ENCODE results near the gene KIAA1671.

Gene KIAA1671

GRCh38 chr22:25018009-25018408 is 65.5 kb downstream of the KIAA1671 start:
- no peak for DNase-seq

- no peak for DNase-seq
Measured at GRCh38 chr22:25019427-25020184, 67.1 kb downstream of the KIAA1671 start.

- no peak for DNase-seq
Measured at GRCh38 chr22:25021409-25021808, 68.9 kb downstream of the KIAA1671 start.

DNA sequence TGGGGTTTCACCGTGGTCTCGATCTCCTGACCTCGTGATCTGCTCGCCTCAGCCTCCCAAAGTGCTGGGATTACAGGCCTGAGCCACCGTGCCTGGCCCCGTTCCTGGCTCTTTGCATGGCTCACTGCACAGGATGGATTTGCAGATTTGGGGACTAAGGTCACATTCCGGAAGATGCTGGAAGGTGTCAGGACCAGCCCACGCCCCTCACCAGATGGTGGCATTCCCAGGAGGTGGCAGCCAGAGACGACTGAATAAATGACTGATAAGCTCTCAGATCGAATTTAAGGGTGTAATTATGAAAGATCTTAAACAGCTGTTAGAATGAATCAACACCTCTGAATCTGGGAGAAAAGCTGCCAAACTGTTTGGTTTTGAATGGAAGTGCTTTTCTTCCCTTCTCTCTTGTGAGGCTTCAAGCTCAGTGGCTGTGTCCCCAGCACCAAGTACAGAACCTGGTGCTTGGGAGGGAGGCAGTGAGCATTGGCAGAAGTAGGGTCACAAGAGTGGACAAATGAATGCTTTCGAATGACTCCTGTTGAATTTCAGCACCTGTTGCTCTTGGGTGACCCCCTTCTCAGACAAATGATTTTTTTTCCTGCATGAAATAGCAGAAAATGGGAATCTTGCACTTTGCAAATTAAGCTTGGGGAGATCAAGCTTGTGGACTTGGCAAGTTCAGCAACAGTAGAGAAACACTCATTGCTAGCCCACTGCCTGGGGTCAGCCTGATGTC is 69.6 kb downstream of the KIAA1671 start:
- no peak for DNase-seq

DNA sequence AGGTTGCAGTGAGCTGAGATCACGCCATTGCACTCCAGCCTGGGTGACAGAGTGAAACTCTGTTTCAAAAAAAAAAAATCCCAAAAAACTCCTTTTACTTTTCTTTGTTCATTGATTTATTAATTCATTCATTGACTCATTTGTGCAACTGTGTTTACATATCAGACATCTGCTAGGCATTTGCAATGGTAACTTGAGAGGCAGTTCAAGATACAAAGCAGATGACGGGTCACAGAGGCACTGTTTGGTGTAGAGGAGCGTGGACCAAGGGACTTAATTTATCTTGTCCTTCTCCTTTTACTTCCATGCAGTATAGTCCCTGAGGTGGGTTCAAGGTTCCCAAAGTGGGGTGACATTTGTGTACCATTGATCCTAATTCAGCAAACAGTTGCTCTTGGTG is 71.4 kb downstream of the KIAA1671 start:
- no peak for DNase-seq

DNA sequence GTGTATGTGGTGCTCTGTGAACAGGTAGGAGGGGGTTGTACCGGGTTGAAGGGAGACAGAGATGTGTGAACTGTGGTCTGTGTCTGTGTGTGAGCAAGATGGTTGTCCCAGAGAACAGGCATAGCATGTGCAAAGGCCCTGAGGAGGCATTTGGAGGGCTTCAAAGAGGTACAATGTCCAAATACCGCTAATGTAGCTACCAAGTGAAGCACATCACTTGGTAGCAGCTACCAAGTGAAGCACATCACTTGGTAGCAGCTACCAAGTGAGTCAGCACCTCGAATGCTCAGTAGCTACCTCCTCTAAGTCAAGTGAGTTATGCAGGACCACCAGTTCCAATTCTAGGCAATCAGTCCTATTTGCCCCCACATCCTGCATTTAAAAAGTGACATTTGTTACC is 72.4 kb downstream of the KIAA1671 start:
- DNase-seq: no peak

GRCh38 chr22:25025491-25026400 is 73.2 kb downstream of the KIAA1671 start:
- DNase-seq: peak; percentile 12

DNA sequence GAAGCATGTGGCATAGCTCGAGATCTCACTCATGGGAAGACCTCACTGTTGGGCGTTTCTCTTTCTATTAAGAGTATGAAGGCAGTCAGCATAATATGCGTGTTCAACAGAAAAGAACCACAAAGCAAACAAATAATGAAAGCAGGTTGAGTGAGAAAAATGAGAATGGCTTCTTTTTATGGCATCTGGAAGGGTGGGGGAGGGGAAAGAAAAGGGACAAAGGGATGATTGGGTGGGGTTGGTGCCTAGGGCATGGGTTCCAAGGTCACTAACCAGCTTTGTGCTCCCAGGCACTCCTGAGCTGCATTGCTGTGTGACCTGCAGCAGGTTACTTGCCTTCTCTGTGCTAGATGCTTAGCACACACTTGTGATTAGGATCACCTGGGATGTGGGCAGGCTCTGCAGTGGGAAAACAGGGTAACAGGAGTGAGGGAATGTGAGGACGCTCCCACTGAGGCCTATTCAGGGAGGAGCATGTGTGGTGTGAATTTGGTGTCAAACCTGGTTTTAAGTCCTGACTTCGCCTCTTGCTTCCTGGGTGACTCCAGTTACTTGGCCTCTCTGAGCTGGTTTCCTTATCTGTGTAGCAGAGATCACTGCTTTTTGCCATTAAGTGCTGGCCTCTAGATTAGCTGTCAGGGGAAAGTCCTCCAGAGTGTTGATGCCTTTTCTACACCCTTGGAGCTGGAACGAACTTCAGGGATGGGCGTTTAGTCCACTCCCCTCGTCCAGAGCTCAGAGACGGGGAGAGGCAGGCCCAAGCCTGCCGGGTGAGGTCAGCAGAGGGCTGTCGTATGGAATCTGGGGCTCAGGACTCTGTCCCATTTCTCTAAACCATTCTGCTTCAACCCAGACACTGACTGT is 74.8 kb downstream of the KIAA1671 start:
- no peak for DNase-seq

- DNase-seq: peak; percentile 29
Measured at GRCh38 chr22:25027959-25028840, 75.7 kb downstream of the KIAA1671 start.

DNA sequence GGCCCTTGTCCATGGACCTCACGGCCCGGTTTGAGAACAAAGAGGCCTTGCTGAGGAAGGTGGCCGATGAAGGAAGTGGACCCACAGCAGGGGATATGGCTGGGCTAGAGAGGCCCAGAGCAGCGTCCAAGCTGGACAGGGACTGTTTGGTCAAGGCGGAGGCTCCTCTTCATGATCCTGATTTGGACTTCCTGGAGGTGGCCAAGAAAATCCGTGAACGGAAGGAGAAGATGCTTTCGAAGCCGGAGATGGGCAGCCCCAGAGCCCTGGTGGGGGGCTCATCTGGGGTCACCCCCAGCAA is 76.3 kb downstream of the KIAA1671 start:
- DNase-seq: no peak

GRCh38 chr22:25029181-25029580 is 76.7 kb downstream of the KIAA1671 start:
- DNase-seq: no peak

- DNase-seq: no peak
Measured at GRCh38 chr22:25030636-25031035, 78.1 kb downstream of the KIAA1671 start.

DNA sequence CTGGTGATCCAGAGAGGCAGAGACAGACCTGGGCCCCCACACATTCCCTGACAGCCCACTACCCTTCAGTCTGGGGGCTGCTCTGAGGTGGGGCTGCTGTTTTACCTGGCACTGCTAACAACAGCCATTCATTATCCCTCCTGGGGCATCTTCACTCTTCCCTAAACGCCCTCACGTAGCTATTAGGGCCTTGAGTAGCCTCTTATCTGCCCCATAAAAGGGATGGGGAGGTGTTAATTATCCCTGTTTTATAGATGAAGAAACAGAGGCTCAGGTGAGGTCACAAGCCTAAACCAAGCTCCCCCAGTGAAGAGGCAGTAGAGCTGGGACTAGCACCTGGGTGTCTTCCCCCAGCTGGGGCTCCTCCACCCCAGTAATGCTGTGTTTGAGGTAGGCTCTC is 79.5 kb downstream of the KIAA1671 start:
- DNase-seq: no peak

DNA sequence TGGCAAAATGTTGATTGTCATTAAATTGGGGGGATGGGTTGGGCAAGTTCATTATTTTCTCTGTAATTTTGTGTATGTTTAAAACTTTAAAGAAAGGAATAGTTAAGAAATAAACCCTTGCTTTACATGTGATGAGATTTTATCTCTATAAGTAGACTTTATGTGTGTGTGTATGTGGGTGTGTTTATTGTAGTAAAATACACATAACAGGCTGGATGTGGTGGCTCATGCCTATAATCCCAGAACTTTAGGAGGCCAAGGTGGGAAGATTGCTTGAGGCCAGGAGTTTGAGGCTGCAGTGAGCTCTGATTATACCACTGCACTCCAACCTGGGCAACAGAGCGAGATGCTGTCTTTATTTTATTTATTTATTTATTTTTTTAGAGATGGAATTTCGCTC is 83.2 kb downstream of the KIAA1671 start:
- no peak for DNase-seq

- DNase-seq: no peak
Measured at GRCh38 chr22:25038239-25038638, 85.7 kb downstream of the KIAA1671 start.

DNA sequence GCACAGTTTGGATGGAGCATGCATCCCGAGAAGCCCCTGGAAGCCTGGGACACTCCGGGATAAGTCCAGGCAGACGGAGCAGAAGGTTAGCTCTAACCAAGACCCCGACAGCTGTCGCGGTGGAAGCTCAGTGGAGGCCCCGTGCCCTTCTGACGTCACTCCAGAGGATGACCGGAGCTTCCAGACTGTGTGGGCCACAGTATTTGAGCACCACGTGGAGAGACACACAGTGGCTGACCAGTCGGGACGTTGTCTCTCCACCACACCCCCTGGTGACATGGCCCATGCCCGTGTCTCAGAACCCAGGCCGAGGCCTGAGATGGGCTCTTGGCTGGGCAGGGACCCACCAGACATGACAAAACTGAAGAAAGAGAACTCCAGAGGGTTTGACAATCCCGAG is 86.3 kb downstream of the KIAA1671 start:
- no peak for DNase-seq

- DNase-seq: no peak
Measured at GRCh38 chr22:25039255-25039654, 86.7 kb downstream of the KIAA1671 start.

GRCh38 chr22:25039754-25040153 is 87.2 kb downstream of the KIAA1671 start:
- DNase-seq: no peak

- no peak for DNase-seq
Measured at GRCh38 chr22:25045159-25045558, 92.6 kb downstream of the KIAA1671 start.

DNA sequence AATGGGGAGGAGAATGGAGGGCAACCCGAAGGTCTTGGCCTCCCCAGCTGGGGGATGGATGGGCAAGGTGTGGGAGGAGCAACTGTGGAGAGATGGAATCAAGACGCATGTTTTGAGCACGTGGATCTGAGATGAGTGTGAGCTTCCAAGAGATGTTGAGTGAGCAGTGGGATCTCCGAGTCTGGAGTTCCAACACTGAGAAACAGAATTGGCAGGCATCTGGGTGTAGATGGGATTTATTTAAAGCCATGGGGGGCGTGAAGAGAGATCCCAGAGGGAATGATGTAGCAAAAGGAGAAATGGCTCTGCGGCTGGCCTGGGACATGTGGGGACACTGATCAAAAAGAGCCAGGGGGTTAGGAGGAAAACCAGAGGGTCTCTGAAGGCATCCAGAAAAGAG is 95.6 kb downstream of the KIAA1671 start:
- no peak for DNase-seq
